HCT116 (cell line): ENCODE results near the gene HES5.

ENCODE experiments used
- CTCF ChIP-seq, 3 experiments: fragments of 200-600 bp in 1 of 3; sonication (generic) in 1 of 3; IDR thresholded peaks in 2 of 3; conservative IDR thresholded peaks in 1 of 3; 2 replicates each; pipeline ENCODE4 v1.5.1; 2012 to 2017; ENCODE audit warnings: low read depth in 2 of 3, low read length in 2 of 3, antibody characterized with exemption in 1 of 3, borderline replicate concordance in 1 of 3, control low read depth in 1 of 3, mild to moderate bottlenecking in 1 of 3, mixed read lengths in 1 of 3, mixed run types in 1 of 3, moderate library complexity in 1 of 3; ENCODE audit not compliant: insufficient read depth in 1 of 3
- EGR1 ChIP-seq: IDR thresholded peaks from 2 replicates; pipeline ENCODE4 v1.6.1; 2012; ENCODE audit warnings: low read depth
- POLR2AphosphoS5 ChIP-seq: IDR thresholded peaks from 2 replicates; pipeline ENCODE4 v1.6.1; 2011; ENCODE audit warnings: mild to moderate bottlenecking, low read depth, low read length, moderate library complexity
- RAD21 ChIP-seq: IDR thresholded peaks from 2 replicates; pipeline ENCODE4 v1.6.1; 2012; ENCODE audit warnings: low read depth, mild to moderate bottlenecking
- ZFX ChIP-seq: fragments of 450-650 bp; IDR thresholded peaks from 2 replicates; pipeline ENCODE4 v1.6.1; 2017
- ZNF274 ChIP-seq: fragments of 200-500 bp; sonication (Bioruptor generic); IDR thresholded peaks from 2 replicates; pipeline ENCODE4 v1.6.1; 2014; ENCODE audit warnings: mild to moderate bottlenecking, low read depth, low read length, inconsistent platforms

GRCh38 chr1:2522230-2522629, 7.8 kb downstream of the HES5 start:
- TF ChIP-seq CTCF (IDR thresholded peaks at IDR 0.05 in 2 of 3, conservative IDR thresholded peaks at IDR 0.05 in 1 of 3; ENCODE audit: borderline replicate concordance in 1 of 3, insufficient read depth in 1 of 3, low read depth in 2 of 3, low read length in 2 of 3) (no peak), ZFX (no peak), ZNF274 (no peak), EGR1 (no peak), RAD21 (no peak), POLR2AphosphoS5 (no peak)
